GM12878 (cell line): ENCODE data around the gene CGB5. TPM values are rescaled to one million over a fixed set of nuclear protein-coding genes. Genes with fewer than 3 reads are reported as not detected.

Source experiments
- ATAC-seq: fragments of 200-7000 bp; cut with Tn5 transposase; 3 replicates; pipeline ENCODE4 v1.9.1; 2020; ENCODE audit warnings: mild to moderate bottlenecking, moderate library complexity
- BruUV-seq: library from RNA; stranded (reverse); fragments of 400-500 nt; replicated peaks from 2 replicates; lab custom pipeline; 2021; lab: Mats Ljungman, UMichigan
- CTCF ChIA-PET: fragments of 300-600 bp; sonication (Branson Sonifier 250); formaldehyde crosslinking; extraction: SDS; loops from one replicate; lab custom pipeline; 2021; ENCODE audit warnings: inconsistent platforms; lab: Yijun Ruan, JAX
- POLR2A ChIA-PET: fragments of 350-600 bp; formaldehyde crosslinking; extraction: SDS; loops from one replicate; lab custom pipeline; 2021; ENCODE audit warnings: inconsistent platforms; lab: Charles Lee
- RAD21 ChIA-PET: fragments of 300-600 bp; sonication (Branson Sonifier 250); formaldehyde crosslinking; loops from one replicate; lab custom pipeline; 2023; ENCODE audit warnings: antibody characterized with exemption; ENCODE audit not compliant: unreplicated experiment; lab: Charles Lee
- SMC1A ChIA-PET: fragments of 300-600 bp; sonication (Branson Sonifier 250); formaldehyde crosslinking; loops from one replicate; lab custom pipeline; 2023; ENCODE audit not compliant: unreplicated experiment, uncharacterized antibody; lab: Charles Lee
- DNase-seq: peaks from one replicate; pipeline ENCODE4 v3.0.0-alpha.2; 2011; ENCODE audit warnings: low read depth, low spot score
- FAIRE-seq: peaks from 3 replicates; lab custom pipeline; 2011; peaks lifted over from hg19 to GRCh38; lab: Jason Lieb, UNC
- H2AFZ ChIP-seq: 2 replicates; pipeline ENCODE4 v1.6.0; 2011; ENCODE audit warnings: low read depth, low read length, control low read depth; ENCODE audit not compliant: control insufficient read depth
- H3K27ac ChIP-seq: 2 replicates; pipeline ENCODE4 v1.5.1; 2011; ENCODE audit warnings: control low read depth; ENCODE audit not compliant: control insufficient read depth, insufficient read depth
- H3K27me3 ChIP-seq, 2 experiments: replicated peaks in 1 of 2; 2 replicates each; pipeline versions ENCODE4 v1.6.0 to v1.6.1; 2011; ENCODE audit warnings: low read length in 1 of 2; ENCODE audit not compliant: control insufficient read depth in 2 of 2, insufficient read depth in 2 of 2
- H3K36me3 ChIP-seq, 2 experiments: 2 replicates each; pipeline ENCODE4 v1.5.1; 2011; ENCODE audit warnings: low read length in 1 of 2; ENCODE audit not compliant: control insufficient read depth in 2 of 2, insufficient read depth in 2 of 2
- H3K4me1 ChIP-seq: 2 replicates; pipeline ENCODE4 v1.6.1; 2011; ENCODE audit warnings: mild to moderate bottlenecking, low read length, moderate library complexity, mixed read lengths; ENCODE audit not compliant: control insufficient read depth, insufficient read depth
- H3K4me2 ChIP-seq: 2 replicates; pipeline ENCODE4 v1.6.0; 2011; ENCODE audit warnings: control low read depth; ENCODE audit not compliant: control insufficient read depth, insufficient read depth
- H3K4me3 ChIP-seq: fragments of 200-600 bp; sonication (generic); 2 replicates; pipeline ENCODE4 v1.5.1; 2016
- H3K79me2 ChIP-seq: 2 replicates; pipeline ENCODE4 v1.6.0; 2011; ENCODE audit warnings: low read length; ENCODE audit not compliant: control insufficient read depth, insufficient read depth
- H3K9ac ChIP-seq: 2 replicates; pipeline ENCODE4 v1.8.0; 2011; ENCODE audit warnings: low read length, control low read depth, mixed read lengths; ENCODE audit not compliant: control insufficient read depth, insufficient read depth
- H3K9me3 ChIP-seq: replicated peaks from 3 replicates; pipeline ENCODE4 v1.5.1; 2011; ENCODE audit warnings: mild to moderate bottlenecking, low read length; ENCODE audit not compliant: control insufficient read depth, insufficient read depth
- H4K20me1 ChIP-seq: 2 replicates; pipeline ENCODE4 v1.6.0; 2011; ENCODE audit not compliant: control insufficient read depth, insufficient read depth
- CBX3 ChIP-seq: fragments of 200-600 bp; sonication (generic); IDR thresholded peaks from 2 replicates; pipeline ENCODE4 v1.6.1; 2016; ENCODE audit warnings: low read depth, borderline replicate concordance
- SP1 ChIP-seq: IDR thresholded peaks from one replicate; pipeline ENCODE4 v1.6.1; 2011; ENCODE audit warnings: low read depth, low read length
- YY1 ChIP-seq: IDR thresholded peaks from 2 replicates; pipeline ENCODE4 v1.6.1; 2011; ENCODE audit warnings: low read depth, mild to moderate bottlenecking, low read length
- WGBS: methylation state at CpG from one replicate; pipeline ENCODE4 v1.1.6; 2016; ENCODE audit warnings: low lambda C conversion rate; ENCODE audit not compliant: insufficient replicate concordance, insufficient coverage; ENCODE audit errors: missing lambda C conversion rate; 5-methylcytosine and 5-hydroxymethylcytosine counted together
- in situ Hi-C: fragments of 300-500 bp; cut with MboI; formaldehyde crosslinking; loops from 9 replicates; pipeline ENCODE4 v1.14.3; 2018; ENCODE audit warnings: mixed read lengths
- intact Hi-C: fragments of 100-400 bp; cut with micrococcal nuclease; formaldehyde crosslinking; loops from one replicate; pipeline ENCODE4 v1.14.2; 2022; ENCODE audit not compliant: unreplicated experiment
- polyA plus RNA-seq, 11 experiments: library from polyadenylated mRNA; depleted of rRNA in 4 of 11; unstranded in 6 of 11; stranded (reverse) in 5 of 11; fragments of >200 nt; fragmentation: Nextera tagmentation in 4 of 11; fragmentation: Illumina TruSeq in 1 of 11; extraction: Ambion mirVana in 4 of 11; extraction: Trizol in 1 of 11; gene quantifications; 1 replicate in 1 of 11; 2 replicates in 10 of 11; pipeline versions ENCODE4 v1.2.1 to v1.2.3, GENCODE V29; 2011 to 2016; ENCODE audit warnings: inconsistent platforms in 2 of 11, missing spikeins in 2 of 11, low read depth in 1 of 11
- total RNA-seq, 4 experiments: library from RNA; depleted of rRNA in 3 of 4; stranded (reverse); fragments of >200 nt in 3 of 4; fragmentation: Illumina TruSeq in 1 of 4; extraction: Trizol in 1 of 4; gene quantifications; 2 replicates each; pipeline versions ENCODE4 v1.2.1 to v1.2.3, GENCODE V29; 2013 to 2021
- TF ChIP-seq, protein P1 (sequence below): fragments of 450-650 bp; IDR thresholded peaks from 2 replicates; pipeline ENCODE4 v1.6.1; 2016; ENCODE audit warnings: mild to moderate bottlenecking, moderate library complexity, borderline replicate concordance

Gene CGB5
- total and polyA plus RNA-seq, 10 of the 15 experiments (the other 5 are each of a cell fraction or from before 2014, with no cell fraction given): not detected

- CTCF ChIA-PET: interaction anchor here (1.0 kb wide), 1 partner anchor 66 kb away, joined by 3 read pairs; no protein-coding TSS in a partner anchor
- intact Hi-C loops: no loop called here
- H3K27me3 ChIP-seq: peaks cover 2 to 3% of the 10 kb centered on the region in 2 experiments
- DNase-seq (no peak), ATAC-seq (no peak; the same call in 2 of the 3 replicates), FAIRE-seq (no peak)
- SMC1A ChIA-PET: no interaction called here
- BruUV-seq: no TSS peak
- H3K4me2 ChIP-seq: no peak overlapping the region
- no peaks in the 10 kb centered on the region for H3K36me3 ChIP-seq
- RAD21 ChIA-PET: no interaction called here
- 30% methylated on average over 7 of the region's 10 CpGs for WGBS
- H4K20me1 ChIP-seq: no peaks in the 10 kb centered on the region
- no peak overlapping the region for H3K9ac ChIP-seq
- H3K27ac ChIP-seq: no peak overlapping the region
- no peaks in the 10 kb centered on the region for H3K9me3 ChIP-seq
- no peaks in the 10 kb centered on the region for H3K4me1 ChIP-seq
- in situ Hi-C loops: no loop called here
- no peaks in the 10 kb centered on the region for H3K79me2 ChIP-seq
- no peak overlapping the region for H2AFZ ChIP-seq
- TF ChIP-seq, protein P1, sequence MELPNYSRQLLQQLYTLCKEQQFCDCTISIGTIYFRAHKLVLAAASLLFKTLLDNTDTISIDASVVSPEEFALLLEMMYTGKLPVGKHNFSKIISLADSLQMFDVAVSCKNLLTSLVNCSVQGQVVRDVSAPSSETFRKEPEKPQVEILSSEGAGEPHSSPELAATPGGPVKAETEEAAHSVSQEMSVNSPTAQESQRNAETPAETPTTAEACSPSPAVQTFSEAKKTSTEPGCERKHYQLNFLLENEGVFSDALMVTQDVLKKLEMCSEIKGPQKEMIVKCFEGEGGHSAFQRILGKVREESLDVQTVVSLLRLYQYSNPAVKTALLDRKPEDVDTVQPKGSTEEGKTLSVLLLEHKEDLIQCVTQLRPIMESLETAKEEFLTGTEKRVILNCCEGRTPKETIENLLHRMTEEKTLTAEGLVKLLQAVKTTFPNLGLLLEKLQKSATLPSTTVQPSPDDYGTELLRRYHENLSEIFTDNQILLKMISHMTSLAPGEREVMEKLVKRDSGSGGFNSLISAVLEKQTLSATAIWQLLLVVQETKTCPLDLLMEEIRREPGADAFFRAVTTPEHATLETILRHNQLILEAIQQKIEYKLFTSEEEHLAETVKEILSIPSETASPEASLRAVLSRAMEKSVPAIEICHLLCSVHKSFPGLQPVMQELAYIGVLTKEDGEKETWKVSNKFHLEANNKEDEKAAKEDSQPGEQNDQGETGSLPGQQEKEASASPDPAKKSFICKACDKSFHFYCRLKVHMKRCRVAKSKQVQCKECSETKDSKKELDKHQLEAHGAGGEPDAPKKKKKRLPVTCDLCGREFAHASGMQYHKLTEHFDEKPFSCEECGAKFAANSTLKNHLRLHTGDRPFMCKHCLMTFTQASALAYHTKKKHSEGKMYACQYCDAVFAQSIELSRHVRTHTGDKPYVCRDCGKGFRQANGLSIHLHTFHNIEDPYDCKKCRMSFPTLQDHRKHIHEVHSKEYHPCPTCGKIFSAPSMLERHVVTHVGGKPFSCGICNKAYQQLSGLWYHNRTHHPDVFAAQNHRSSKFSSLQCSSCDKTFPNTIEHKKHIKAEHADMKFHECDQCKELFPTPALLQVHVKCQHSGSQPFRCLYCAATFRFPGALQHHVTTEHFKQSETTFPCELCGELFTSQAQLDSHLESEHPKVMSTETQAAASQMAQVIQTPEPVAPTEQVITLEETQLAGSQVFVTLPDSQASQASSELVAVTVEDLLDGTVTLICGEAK: no peak
- TF ChIP-seq SP1 (no peak), YY1 (no peak), CBX3 (no peak)
- POLR2A ChIA-PET: no interaction called here
- H3K4me3 ChIP-seq: no peak overlapping the region
Observed at GRCh38 chr19:49064029-49064629, 20.5 kb downstream of the CGB5 start.
